B cell (primary cell): ENCODE results near the gene PAWR. TPM values are rescaled to one million over a fixed set of nuclear protein-coding genes. Genes with fewer than 3 reads are reported as not detected.

Source experiments
- ATAC-seq: fragments of 200-7000 bp; cut with Tn5 transposase; one replicate; pipeline ENCODE4 v1.10.0; 2021; ENCODE audit warnings: low read depth, mild to moderate bottlenecking, moderate number of reproducible peaks, moderate library complexity
- CTCF ChIA-PET: fragments of 350-600 bp; sonication (Branson Sonifier 250); formaldehyde crosslinking; loops from one replicate; lab custom pipeline; 2021; ENCODE audit warnings: antibody characterized with exemption, inconsistent platforms; lab: Charles Lee
- POLR2A ChIA-PET: fragments of 350-600 bp; sonication (Branson Sonifier 250); formaldehyde crosslinking; loops from one replicate; lab custom pipeline; 2021; ENCODE audit warnings: antibody characterized with exemption; lab: Charles Lee
- DNase-seq: peaks from one replicate; pipeline ENCODE4 v3.0.0; 2013
- H2AFZ ChIP-seq: 2 replicates; pipeline ENCODE4 v1.6.1; 2012; ENCODE audit warnings: mild to moderate bottlenecking, low read depth, low read length; ENCODE audit not compliant: insufficient read depth, poor library complexity, severe bottlenecking
- H3K27ac ChIP-seq, 2 donors: 1 replicate in 1 of 2; 2 replicates in 1 of 2; pipeline ENCODE4 v1.5.1; 2012 to 2013; ENCODE audit warnings: low read length in 2 of 2, mild to moderate bottlenecking in 2 of 2, moderate library complexity in 1 of 2
- H3K27me3 ChIP-seq, 4 experiments: fragments of 200-600 bp in 1 of 4; sonication (generic) in 1 of 4; replicated peaks in 1 of 4; 1 replicate in 2 of 4; 2 replicates in 2 of 4; pipeline versions ENCODE4 v1.6.1 to v1.7.0; 2013 to 2016; ENCODE audit warnings: low read length in 3 of 4, mild to moderate bottlenecking in 2 of 4, mixed read lengths in 1 of 4, moderate library complexity in 1 of 4; ENCODE audit not compliant: insufficient read depth in 4 of 4, control insufficient read depth in 3 of 4; ENCODE audit errors: control extremely low read depth in 1 of 4
- H3K36me3 ChIP-seq, 2 experiments: replicated peaks in 1 of 2; 1 replicate in 1 of 2; 2 replicates in 1 of 2; pipeline versions ENCODE4 v1.6.1 to v1.7.1; 2013; ENCODE audit warnings: low read length in 1 of 2; ENCODE audit not compliant: insufficient read depth in 2 of 2, control insufficient read depth in 1 of 2; ENCODE audit errors: control extremely low read depth in 1 of 2, extremely low read depth in 1 of 2
- H3K4me1 ChIP-seq, 2 donors: fragments of 200-600 bp in 1 of 2; sonication (generic) in 1 of 2; 1 replicate in 1 of 2; 2 replicates in 1 of 2; pipeline versions ENCODE4 v1.5.1 to v1.6.1; 2013 to 2017; ENCODE audit warnings: low read length in 2 of 2; ENCODE audit not compliant: control insufficient read depth in 2 of 2, insufficient read depth in 2 of 2
- H3K4me2 ChIP-seq: replicated peaks from 2 replicates; pipeline ENCODE3; 2012; ENCODE audit warnings: mild to moderate bottlenecking, low read depth, low read length; ENCODE audit not compliant: poor library complexity, severe bottlenecking
- H3K4me3 ChIP-seq, 5 experiments: fragments of 200-600 bp in 1 of 5; sonication (generic) in 1 of 5; 1 replicate in 3 of 5; 2 replicates in 2 of 5; pipeline versions ENCODE4 v1.5.1 to v1.7.0; 2011 to 2016; ENCODE audit warnings: low read length in 4 of 5, mild to moderate bottlenecking in 4 of 5, low read depth in 2 of 5, control low read depth in 1 of 5, moderate library complexity in 1 of 5; ENCODE audit not compliant: insufficient read depth in 1 of 5; ENCODE audit errors: control extremely low read depth in 1 of 5, extremely low read depth in 1 of 5
- H3K79me2 ChIP-seq: fragments of 200-600 bp; sonication (generic); one replicate; pipeline ENCODE4 v1.6.0; 2016; ENCODE audit warnings: low read length; ENCODE audit not compliant: control insufficient read depth, insufficient read depth
- H3K9ac ChIP-seq: fragments of 200-600 bp; sonication (generic); 2 replicates; pipeline ENCODE4 v1.6.1; 2017; ENCODE audit warnings: mild to moderate bottlenecking, low read length, moderate library complexity
- H3K9me3 ChIP-seq, 3 donors: one replicate each; pipeline versions ENCODE4 v1.6.1 to v1.7.1; 2013; ENCODE audit warnings: low read length in 2 of 3; ENCODE audit not compliant: control insufficient read depth in 2 of 3, insufficient read depth in 1 of 3; ENCODE audit errors: control extremely low read depth in 1 of 3
- H4K20me1 ChIP-seq: 2 replicates; pipeline ENCODE4 v1.6.0; 2012; ENCODE audit warnings: mild to moderate bottlenecking, low read length; ENCODE audit not compliant: insufficient read depth, control insufficient read depth, poor library complexity, severe bottlenecking
- H3K27ac Mint-ChIP-seq: one replicate; pipeline ENCODE4 v1.8.0; 2021; ENCODE audit warnings: mixed read lengths
- H3K27me3 Mint-ChIP-seq: one replicate; pipeline ENCODE4 v1.8.0; 2021; ENCODE audit warnings: mixed read lengths
- H3K4me1 Mint-ChIP-seq: one replicate; pipeline ENCODE4 v1.8.0; 2021; ENCODE audit warnings: mixed read lengths
- H3K4me3 Mint-ChIP-seq: one replicate; pipeline ENCODE4 v1.8.0; 2021; ENCODE audit warnings: mixed read lengths
- H3K9me3 Mint-ChIP-seq: one replicate; pipeline ENCODE4 v1.8.0; 2022; ENCODE audit warnings: mixed read lengths; ENCODE audit not compliant: insufficient read depth
- CTCF ChIP-seq: fragments of 200-600 bp; IDR thresholded peaks from one replicate; pipeline ENCODE4 v1.8.0; 2022; ENCODE audit warnings: antibody characterized with exemption, mild to moderate bottlenecking
- EZH2 ChIP-seq: IDR thresholded peaks from 2 replicates; pipeline ENCODE4 v1.6.1; 2012; ENCODE audit warnings: borderline replicate concordance, low read depth, mild to moderate bottlenecking, moderate library complexity, low read length; ENCODE audit not compliant: insufficient read depth, poor library complexity, severe bottlenecking
- WGBS: methylation state at CpG from one replicate; pipeline ENCODE4 v1.1.5; 2013; ENCODE audit warnings: missing lambda C conversion rate; ENCODE audit not compliant: insufficient coverage; 5-methylcytosine and 5-hydroxymethylcytosine counted together
- intact Hi-C: fragments of 100-400 bp; cut with micrococcal nuclease; formaldehyde crosslinking; loops from one replicate; pipeline ENCODE4 v1.10.0; 2022
- polyA plus RNA-seq: library from polyadenylated mRNA; depleted of rRNA; stranded (reverse); fragments of >200 nt; gene quantifications from 2 replicates; pipeline ENCODE4 v1.2.3, GENCODE V29; 2012
- total RNA-seq, 2 donors: library from RNA; stranded (reverse); fragments of 120-200 nt in 1 of 2; gene quantifications; 1 replicate in 1 of 2; 2 replicates in 1 of 2; pipeline versions ENCODE4 v1.2.3 to v1.2.4, GENCODE V29; 2013 to 2022

The PAWR gene
- total and polyA plus RNA-seq, 2 donors (not counting 1 experiment from before 2014, with no cell fraction given): 17.9 to 90.1 TPM

GRCh38 chr12:79615596-79616560 lies 74.9 kb downstream of the PAWR start:
- Histone ChIP-seq H3K4me3 (no peak overlapping the region), H3K9ac (no peak overlapping the region), H2AFZ (no peak overlapping the region), H3K9me3 (no peaks in the 10 kb centered on the region), H3K79me2 (peaks cover 16% of the 10 kb centered on the region), H3K4me2 (no peak overlapping the region), H3K36me3 (peaks cover 2 to 13% of the 10 kb centered on the region in 2 experiments), H3K27me3 (no peaks in the 10 kb centered on the region), H3K27ac (no peak overlapping the region), H3K4me1 (no peaks in the 10 kb centered on the region), H4K20me1 (peaks cover 18% of the 10 kb centered on the region)
- no peak overlapping the region for H3K27ac Mint-ChIP-seq
- ATAC-seq (no peak), DNase-seq (no peak)
- POLR2A ChIA-PET: no interaction called here
- TF ChIP-seq EZH2 (no peak), CTCF (no peak)
- H3K9me3 Mint-ChIP-seq: no peaks in the 10 kb centered on the region
- peaks cover 18% of the 10 kb centered on the region for H3K4me1 Mint-ChIP-seq
- H3K4me3 Mint-ChIP-seq: no peak overlapping the region
- no CpG with 5 or more reads among the region's 7 CpGs for WGBS
- intact Hi-C loops: no loop called here
- H3K27me3 Mint-ChIP-seq: no peaks in the 10 kb centered on the region
- CTCF ChIA-PET: interaction anchor here (1.4 to 1.7 kb wide), 2 partner anchors 17 to 75 kb away, joined by 3 to 4 read pairs; partner anchors contain the start of gene PAWR

- H3K27ac Mint-ChIP-seq: no peak overlapping the region
- peaks cover 4 to 11% of the 10 kb centered on the region in 2 experiments for H3K36me3 ChIP-seq
- H3K9me3 Mint-ChIP-seq: no peaks in the 10 kb centered on the region
- ATAC-seq: no peak
- no peak overlapping the region for H3K4me3 Mint-ChIP-seq
- H2AFZ ChIP-seq: no peak overlapping the region
- peaks cover 0 to 3% (median 0%) of the 10 kb centered on the region in 3 donors for H3K9me3 ChIP-seq
- peaks cover 19% of the 10 kb centered on the region for H3K79me2 ChIP-seq
- DNase-seq: no peak
- intact Hi-C loops: no loop called here
- H3K27ac ChIP-seq: no peak overlapping the region
- TF ChIP-seq EZH2: no peak
- TF ChIP-seq CTCF: no peak
- H3K27me3 Mint-ChIP-seq: no peaks in the 10 kb centered on the region
- peaks cover 18% of the 10 kb centered on the region for H3K4me1 Mint-ChIP-seq
- POLR2A ChIA-PET: no interaction called here
- CTCF ChIA-PET: interaction anchor here (0.7 kb wide), 1 partner anchor 76 kb away, joined by 3 read pairs; the partner anchor contains the start of gene PAWR
- H4K20me1 ChIP-seq: peaks cover 11% of the 10 kb centered on the region
- WGBS: 100% methylated on average over 1 of the region's 3 CpGs
- no peak overlapping the region for H3K9ac ChIP-seq
- no peak overlapping the region for H3K4me3 ChIP-seq
- H3K27me3 ChIP-seq: no peaks in the 10 kb centered on the region
- H3K4me1 ChIP-seq: no peaks in the 10 kb centered on the region
- H3K4me2 ChIP-seq: no peak overlapping the region
These were observed 76.0 kb downstream of the PAWR start for GRCh38 chr12:79614730-79615129.
